ENCODE results near the gene UNC119B.

DNA sequence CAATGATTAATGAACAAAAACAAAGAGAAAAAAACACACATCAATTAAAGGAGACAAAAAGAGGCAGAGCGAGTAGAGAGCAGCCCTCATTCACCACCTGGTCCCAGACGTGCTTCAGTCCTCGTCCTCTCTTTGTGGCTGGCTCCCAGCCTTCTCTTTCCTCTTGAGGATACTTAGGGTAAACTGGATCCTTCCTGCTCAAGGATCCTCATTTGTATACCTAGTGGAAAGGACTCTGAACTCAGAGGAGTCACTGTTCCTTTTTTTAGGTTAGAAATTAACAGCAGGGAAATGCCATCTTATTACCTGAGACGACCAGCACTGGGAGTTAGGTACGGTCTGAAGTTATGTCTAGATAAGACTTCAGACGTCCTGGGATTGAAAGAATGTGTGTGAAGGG is 13.6 kb upstream of the UNC119B start:
- TF ChIP-seq, protein P1, sequence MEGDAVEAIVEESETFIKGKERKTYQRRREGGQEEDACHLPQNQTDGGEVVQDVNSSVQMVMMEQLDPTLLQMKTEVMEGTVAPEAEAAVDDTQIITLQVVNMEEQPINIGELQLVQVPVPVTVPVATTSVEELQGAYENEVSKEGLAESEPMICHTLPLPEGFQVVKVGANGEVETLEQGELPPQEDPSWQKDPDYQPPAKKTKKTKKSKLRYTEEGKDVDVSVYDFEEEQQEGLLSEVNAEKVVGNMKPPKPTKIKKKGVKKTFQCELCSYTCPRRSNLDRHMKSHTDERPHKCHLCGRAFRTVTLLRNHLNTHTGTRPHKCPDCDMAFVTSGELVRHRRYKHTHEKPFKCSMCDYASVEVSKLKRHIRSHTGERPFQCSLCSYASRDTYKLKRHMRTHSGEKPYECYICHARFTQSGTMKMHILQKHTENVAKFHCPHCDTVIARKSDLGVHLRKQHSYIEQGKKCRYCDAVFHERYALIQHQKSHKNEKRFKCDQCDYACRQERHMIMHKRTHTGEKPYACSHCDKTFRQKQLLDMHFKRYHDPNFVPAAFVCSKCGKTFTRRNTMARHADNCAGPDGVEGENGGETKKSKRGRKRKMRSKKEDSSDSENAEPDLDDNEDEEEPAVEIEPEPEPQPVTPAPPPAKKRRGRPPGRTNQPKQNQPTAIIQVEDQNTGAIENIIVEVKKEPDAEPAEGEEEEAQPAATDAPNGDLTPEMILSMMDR (IDR thresholded peaks at IDR 0.05) = no peak
- no peak for TF ChIP-seq POLR2A (IDR thresholded peaks at IDR 0.05)

Measured in Peyer's patch (tissue), 4 donors.